ENCODE measurements around the gene MAFG. TPM values are rescaled to one million over a fixed set of nuclear protein-coding genes. Genes with fewer than 3 reads are reported as not detected.

The MAFG gene
- total RNA-seq, 1 donor from 2014 or later: 35.8 TPM

DNA sequence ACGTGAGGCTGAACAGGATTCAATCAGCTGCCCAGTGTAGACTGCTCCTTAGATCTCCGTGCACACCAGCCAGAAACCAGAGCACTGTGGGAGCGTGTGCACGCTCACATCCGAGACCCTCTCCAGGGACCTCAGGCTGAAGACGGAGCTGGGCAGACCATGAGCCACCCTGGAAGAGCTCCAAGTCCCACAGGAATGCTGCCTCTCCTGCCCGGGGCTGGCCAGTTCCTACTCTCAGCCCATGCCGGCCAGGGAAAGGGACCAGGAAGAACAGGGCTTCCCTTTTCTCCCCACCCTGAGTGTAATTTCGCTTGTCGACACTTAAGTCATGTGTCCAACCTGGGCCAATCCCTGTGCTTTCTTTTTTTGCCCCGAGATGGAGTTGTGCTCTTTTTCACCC, 43.0 kb downstream of the MAFG start:
- H3K4me3 Mint-ChIP-seq (ENCODE audit: unreplicated experiment): no peak overlapping the region
- peaks cover 23% of the 10 kb centered on the region for H3K4me1 Mint-ChIP-seq (ENCODE audit: low read depth, unreplicated experiment)
- H3K4me1 ChIP-seq (ENCODE audit: insufficient read depth, low read length): peaks cover 25% of the 10 kb centered on the region
- H3K4me2 ChIP-seq (ENCODE audit: low read length): no peak overlapping the region
- peaks cover 56% of the 10 kb centered on the region for H3K79me2 ChIP-seq (ENCODE audit: insufficient read depth, low read length)
- H4K20me1 ChIP-seq (ENCODE audit: insufficient read depth, low read length): peaks cover 57% of the 10 kb centered on the region
- H3K9me3 ChIP-seq (ENCODE audit: insufficient read depth, low read depth, low read length): no peaks in the 10 kb centered on the region
- H3K27me3 Mint-ChIP-seq (ENCODE audit: low read depth, unreplicated experiment): no peaks in the 10 kb centered on the region
- H3K4me3 ChIP-seq (ENCODE audit: insufficient read depth, low read depth, low read length): no peak overlapping the region
- H3K27ac Mint-ChIP-seq (ENCODE audit: unreplicated experiment): no peak overlapping the region
- FAIRE-seq: no peak
- TF ChIP-seq, protein P1, sequence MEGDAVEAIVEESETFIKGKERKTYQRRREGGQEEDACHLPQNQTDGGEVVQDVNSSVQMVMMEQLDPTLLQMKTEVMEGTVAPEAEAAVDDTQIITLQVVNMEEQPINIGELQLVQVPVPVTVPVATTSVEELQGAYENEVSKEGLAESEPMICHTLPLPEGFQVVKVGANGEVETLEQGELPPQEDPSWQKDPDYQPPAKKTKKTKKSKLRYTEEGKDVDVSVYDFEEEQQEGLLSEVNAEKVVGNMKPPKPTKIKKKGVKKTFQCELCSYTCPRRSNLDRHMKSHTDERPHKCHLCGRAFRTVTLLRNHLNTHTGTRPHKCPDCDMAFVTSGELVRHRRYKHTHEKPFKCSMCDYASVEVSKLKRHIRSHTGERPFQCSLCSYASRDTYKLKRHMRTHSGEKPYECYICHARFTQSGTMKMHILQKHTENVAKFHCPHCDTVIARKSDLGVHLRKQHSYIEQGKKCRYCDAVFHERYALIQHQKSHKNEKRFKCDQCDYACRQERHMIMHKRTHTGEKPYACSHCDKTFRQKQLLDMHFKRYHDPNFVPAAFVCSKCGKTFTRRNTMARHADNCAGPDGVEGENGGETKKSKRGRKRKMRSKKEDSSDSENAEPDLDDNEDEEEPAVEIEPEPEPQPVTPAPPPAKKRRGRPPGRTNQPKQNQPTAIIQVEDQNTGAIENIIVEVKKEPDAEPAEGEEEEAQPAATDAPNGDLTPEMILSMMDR (IDR thresholded peaks at IDR 0.05; ENCODE audit: insufficient read depth, low read depth, low read length): no peak
- TF ChIP-seq EZH2 (IDR thresholded peaks at IDR 0.05; ENCODE audit: insufficient read depth, low read length): no peak
- DNase-seq (ENCODE audit: low read depth): no peak
- H3K36me3 Mint-ChIP-seq (ENCODE audit: low read depth, unreplicated experiment): peaks cover 20% of the 10 kb centered on the region
- H3K27ac ChIP-seq (ENCODE audit: low read depth, low read length): no peak overlapping the region
- H3K27me3 ChIP-seq (ENCODE audit: insufficient read depth, low read length): no peaks in the 10 kb centered on the region
- no peak overlapping the region for H3K9ac ChIP-seq (ENCODE audit: low read length)
- no peaks in the 10 kb centered on the region for H3K9me3 Mint-ChIP-seq (ENCODE audit: unreplicated experiment)
- H2AFZ ChIP-seq (ENCODE audit: low read depth, low read length): no peak overlapping the region
- peaks cover 33% of the 10 kb centered on the region for H3K36me3 ChIP-seq (ENCODE audit: insufficient read depth, low read length)

DNA sequence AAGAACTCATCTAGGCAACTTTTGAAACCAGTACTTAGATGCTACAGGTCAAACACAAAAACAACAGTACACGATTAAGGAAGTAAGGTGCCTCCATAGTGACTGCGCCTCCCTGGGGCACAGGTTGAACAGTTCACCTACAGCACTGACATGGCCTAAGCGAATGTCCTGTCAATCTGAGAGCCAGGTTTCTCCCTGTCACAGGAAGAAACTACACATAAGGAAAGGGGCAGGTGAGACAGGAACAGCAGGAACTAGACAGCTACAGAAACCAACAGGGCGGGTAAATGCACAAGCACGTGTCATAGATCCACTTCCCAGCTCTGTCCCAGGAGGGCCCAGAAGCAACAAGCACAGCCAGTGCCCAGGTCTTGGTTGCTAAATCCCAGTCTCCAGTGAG, 48.4 kb downstream of the MAFG start:
- H3K79me2 ChIP-seq (ENCODE audit: insufficient read depth, low read length): peaks cover 14% of the 10 kb centered on the region
- no peaks in the 10 kb centered on the region for H3K27me3 ChIP-seq (ENCODE audit: insufficient read depth, low read length)
- Mint-ChIP-seq H3K9me3 (ENCODE audit: unreplicated experiment) (no peaks in the 10 kb centered on the region), H3K4me1 (ENCODE audit: low read depth, unreplicated experiment) (no peaks in the 10 kb centered on the region), H3K4me3 (ENCODE audit: unreplicated experiment) (no peak overlapping the region), H3K27me3 (ENCODE audit: low read depth, unreplicated experiment) (no peaks in the 10 kb centered on the region), H3K36me3 (ENCODE audit: low read depth, unreplicated experiment) (peaks cover 6% of the 10 kb centered on the region), H3K27ac (ENCODE audit: unreplicated experiment) (no peak overlapping the region)
- H3K27ac ChIP-seq (ENCODE audit: low read depth, low read length): no peak overlapping the region
- no peak for TF ChIP-seq EZH2 (IDR thresholded peaks at IDR 0.05; ENCODE audit: insufficient read depth, low read length)
- TF ChIP-seq, protein P1 (IDR thresholded peaks at IDR 0.05; ENCODE audit: insufficient read depth, low read depth, low read length): no peak
- no peak overlapping the region for H2AFZ ChIP-seq (ENCODE audit: low read depth, low read length)
- H3K9me3 ChIP-seq (ENCODE audit: insufficient read depth, low read depth, low read length): no peaks in the 10 kb centered on the region
- peaks cover 13% of the 10 kb centered on the region for H4K20me1 ChIP-seq (ENCODE audit: insufficient read depth, low read length)
- peaks cover 15% of the 10 kb centered on the region for H3K36me3 ChIP-seq (ENCODE audit: insufficient read depth, low read length)
- DNase-seq (ENCODE audit: low read depth) (no peak), FAIRE-seq (no peak)
- no peak overlapping the region for H3K4me2 ChIP-seq (ENCODE audit: low read length)
- no peaks in the 10 kb centered on the region for H3K4me1 ChIP-seq (ENCODE audit: insufficient read depth, low read length)
- H3K9ac ChIP-seq (ENCODE audit: low read length): no peak overlapping the region
- H3K4me3 ChIP-seq (ENCODE audit: insufficient read depth, low read depth, low read length): no peak overlapping the region

DNA sequence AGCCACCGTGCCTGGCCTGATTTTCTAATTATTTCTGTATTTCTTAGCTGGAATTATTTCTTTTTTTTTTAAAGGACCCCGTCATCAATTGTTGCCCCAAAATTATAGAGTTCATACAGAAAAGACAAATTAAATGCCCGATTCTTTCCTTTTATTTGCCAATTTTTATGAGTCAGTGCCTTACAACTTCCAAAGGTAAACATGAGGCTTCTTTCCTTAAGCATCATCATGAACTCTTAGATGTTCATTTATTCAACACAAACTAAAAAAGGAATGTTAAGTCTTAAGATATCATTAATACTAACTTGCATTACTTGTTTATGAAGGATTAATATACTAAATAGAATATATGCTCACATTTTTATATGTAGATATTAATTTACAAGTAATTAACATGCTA, 49.2 kb downstream of the MAFG start:
- Histone ChIP-seq H3K4me2 (ENCODE audit: low read length) (no peak overlapping the region), H3K4me3 (ENCODE audit: insufficient read depth, low read depth, low read length) (no peak overlapping the region), H3K9ac (ENCODE audit: low read length) (no peak overlapping the region), H3K4me1 (ENCODE audit: insufficient read depth, low read length) (no peaks in the 10 kb centered on the region), H3K79me2 (ENCODE audit: insufficient read depth, low read length) (peaks cover 11% of the 10 kb centered on the region), H3K9me3 (ENCODE audit: insufficient read depth, low read depth, low read length) (no peaks in the 10 kb centered on the region), H4K20me1 (ENCODE audit: insufficient read depth, low read length) (peaks cover 10% of the 10 kb centered on the region), H3K27me3 (ENCODE audit: insufficient read depth, low read length) (no peaks in the 10 kb centered on the region), H3K36me3 (ENCODE audit: insufficient read depth, low read length) (peaks cover 15% of the 10 kb centered on the region), H2AFZ (ENCODE audit: low read depth, low read length) (no peak overlapping the region), H3K27ac (ENCODE audit: low read depth, low read length) (no peak overlapping the region)
- Mint-ChIP-seq H3K4me1 (ENCODE audit: low read depth, unreplicated experiment) (no peaks in the 10 kb centered on the region), H3K27me3 (ENCODE audit: low read depth, unreplicated experiment) (no peaks in the 10 kb centered on the region), H3K36me3 (ENCODE audit: low read depth, unreplicated experiment) (peaks cover 6% of the 10 kb centered on the region), H3K9me3 (ENCODE audit: unreplicated experiment) (no peaks in the 10 kb centered on the region), H3K27ac (ENCODE audit: unreplicated experiment) (no peak overlapping the region), H3K4me3 (ENCODE audit: unreplicated experiment) (no peak overlapping the region)
- no peak for TF ChIP-seq EZH2 (IDR thresholded peaks at IDR 0.05; ENCODE audit: insufficient read depth, low read length)
- TF ChIP-seq, protein P1 (IDR thresholded peaks at IDR 0.05; ENCODE audit: insufficient read depth, low read depth, low read length): no peak
- no peak for DNase-seq (ENCODE audit: low read depth)
- no peak for FAIRE-seq

Data from astrocyte (in vitro differentiated cells and primary cell).